ENCODE data around the gene RREB1. TPM values are rescaled to one million over a fixed set of nuclear protein-coding genes. Genes with fewer than 3 reads are reported as not detected.

The RREB1 gene
- total RNA-seq, 1 donor from 2014 or later: 41.8 TPM

- H3K4me1 Mint-ChIP-seq (ENCODE audit: low read depth, unreplicated experiment): peaks cover 27% of the 10 kb centered on the region
- H3K27ac ChIP-seq (ENCODE audit: low read depth, low read length): no peak overlapping the region
- FAIRE-seq (no peak), DNase-seq (ENCODE audit: low read depth) (no peak)
- H2AFZ ChIP-seq (ENCODE audit: low read depth, low read length): no peak overlapping the region
- H3K4me3 Mint-ChIP-seq (ENCODE audit: unreplicated experiment): no peak overlapping the region
- peaks cover 88% of the 10 kb centered on the region for H3K79me2 ChIP-seq (ENCODE audit: insufficient read depth, low read length)
- no peaks in the 10 kb centered on the region for H3K27me3 ChIP-seq (ENCODE audit: insufficient read depth, low read length)
- H3K4me3 ChIP-seq (ENCODE audit: insufficient read depth, low read depth, low read length): no peak overlapping the region
- H3K4me1 ChIP-seq (ENCODE audit: insufficient read depth, low read length): peaks cover 12% of the 10 kb centered on the region
- H3K9me3 Mint-ChIP-seq (ENCODE audit: unreplicated experiment): no peaks in the 10 kb centered on the region
- TF ChIP-seq CTCF (IDR thresholded peaks at IDR 0.05; ENCODE audit: insufficient read depth, low read depth, low read length) (no peak), EZH2 (IDR thresholded peaks at IDR 0.05; ENCODE audit: insufficient read depth, low read length) (no peak)
- H4K20me1 ChIP-seq (ENCODE audit: insufficient read depth, low read length): peaks cover 85% of the 10 kb centered on the region
- no peaks in the 10 kb centered on the region for H3K27me3 Mint-ChIP-seq (ENCODE audit: low read depth, unreplicated experiment)
- no peak overlapping the region for H3K4me2 ChIP-seq (ENCODE audit: low read length)
- no peak overlapping the region for H3K9ac ChIP-seq (ENCODE audit: low read length)
- H3K9me3 ChIP-seq (ENCODE audit: insufficient read depth, low read depth, low read length): no peaks in the 10 kb centered on the region
- H3K36me3 ChIP-seq (ENCODE audit: insufficient read depth, low read length): peaks cover 8% of the 10 kb centered on the region
- H3K27ac Mint-ChIP-seq (ENCODE audit: unreplicated experiment): peak overlapping the region; percentile 75
- H3K36me3 Mint-ChIP-seq (ENCODE audit: low read depth, unreplicated experiment): no peaks in the 10 kb centered on the region
Measured at GRCh38 chr6:7173843-7174503, 66.2 kb downstream of the RREB1 start.

- no peak for FAIRE-seq
- H3K27me3 ChIP-seq (ENCODE audit: insufficient read depth, low read length): no peaks in the 10 kb centered on the region
- no peaks in the 10 kb centered on the region for H3K27me3 Mint-ChIP-seq (ENCODE audit: low read depth, unreplicated experiment)
- H3K36me3 Mint-ChIP-seq (ENCODE audit: low read depth, unreplicated experiment): no peaks in the 10 kb centered on the region
- TF ChIP-seq CTCF (IDR thresholded peaks at IDR 0.05; ENCODE audit: insufficient read depth, low read depth, low read length) (no peak), EZH2 (IDR thresholded peaks at IDR 0.05; ENCODE audit: insufficient read depth, low read length) (no peak)
- peaks cover 80% of the 10 kb centered on the region for H3K79me2 ChIP-seq (ENCODE audit: insufficient read depth, low read length)
- H3K9ac ChIP-seq (ENCODE audit: low read length): no peak overlapping the region
- no peaks in the 10 kb centered on the region for H3K9me3 ChIP-seq (ENCODE audit: insufficient read depth, low read depth, low read length)
- H4K20me1 ChIP-seq (ENCODE audit: insufficient read depth, low read length): peaks cover 77% of the 10 kb centered on the region
- no peak overlapping the region for H3K27ac ChIP-seq (ENCODE audit: low read depth, low read length)
- peak overlapping the region; percentile 69 for H3K27ac Mint-ChIP-seq (ENCODE audit: unreplicated experiment)
- H3K9me3 Mint-ChIP-seq (ENCODE audit: unreplicated experiment): no peaks in the 10 kb centered on the region
- H2AFZ ChIP-seq (ENCODE audit: low read depth, low read length): no peak overlapping the region
- peaks cover 19% of the 10 kb centered on the region for H3K36me3 ChIP-seq (ENCODE audit: insufficient read depth, low read length)
- DNase-seq (ENCODE audit: low read depth): peak; percentile 34
- peaks cover 24% of the 10 kb centered on the region for H3K4me1 Mint-ChIP-seq (ENCODE audit: low read depth, unreplicated experiment)
- H3K4me1 ChIP-seq (ENCODE audit: insufficient read depth, low read length): peaks cover 12% of the 10 kb centered on the region
- no peak overlapping the region for H3K4me2 ChIP-seq (ENCODE audit: low read length)
- H3K4me3 ChIP-seq (ENCODE audit: insufficient read depth, low read depth, low read length): no peak overlapping the region
- no peak overlapping the region for H3K4me3 Mint-ChIP-seq (ENCODE audit: unreplicated experiment)
Measured at GRCh38 chr6:7175462-7175861, 67.7 kb downstream of the RREB1 start.

- Histone ChIP-seq H3K9me3 (ENCODE audit: insufficient read depth, low read depth, low read length) (no peaks in the 10 kb centered on the region), H3K36me3 (ENCODE audit: insufficient read depth, low read length) (peaks cover 24% of the 10 kb centered on the region), H3K9ac (ENCODE audit: low read length) (no peak overlapping the region), H3K4me3 (ENCODE audit: insufficient read depth, low read depth, low read length) (no peak overlapping the region), H3K27ac (ENCODE audit: low read depth, low read length) (no peak overlapping the region), H3K4me2 (ENCODE audit: low read length) (no peak overlapping the region), H2AFZ (ENCODE audit: low read depth, low read length) (no peak overlapping the region), H4K20me1 (ENCODE audit: insufficient read depth, low read length) (peaks cover 73% of the 10 kb centered on the region), H3K27me3 (ENCODE audit: insufficient read depth, low read length) (no peaks in the 10 kb centered on the region), H3K4me1 (ENCODE audit: insufficient read depth, low read length) (peaks cover 12% of the 10 kb centered on the region), H3K79me2 (ENCODE audit: insufficient read depth, low read length) (peaks cover 73% of the 10 kb centered on the region)
- no peaks in the 10 kb centered on the region for H3K9me3 Mint-ChIP-seq (ENCODE audit: unreplicated experiment)
- peaks cover 24% of the 10 kb centered on the region for H3K4me1 Mint-ChIP-seq (ENCODE audit: low read depth, unreplicated experiment)
- FAIRE-seq: no peak
- H3K27ac Mint-ChIP-seq (ENCODE audit: unreplicated experiment): no peak overlapping the region
- H3K4me3 Mint-ChIP-seq (ENCODE audit: unreplicated experiment): no peak overlapping the region
- H3K27me3 Mint-ChIP-seq (ENCODE audit: low read depth, unreplicated experiment): no peaks in the 10 kb centered on the region
- TF ChIP-seq EZH2 (IDR thresholded peaks at IDR 0.05; ENCODE audit: insufficient read depth, low read length): no peak
- no peak for TF ChIP-seq CTCF (IDR thresholded peaks at IDR 0.05; ENCODE audit: insufficient read depth, low read depth, low read length)
- no peak for DNase-seq (ENCODE audit: low read depth)
- H3K36me3 Mint-ChIP-seq (ENCODE audit: low read depth, unreplicated experiment): peaks cover 2% of the 10 kb centered on the region
Measured at GRCh38 chr6:7176208-7176607, 68.4 kb downstream of the RREB1 start.
